HG03097 (cell line): Measurements from ENCODE around the gene FGF4.

ENCODE experiments used
- ATAC-seq: cut with Tn5 transposase; IDR thresholded peaks from one replicate; pipeline ENCODE4 v1.9.1; 2021; ENCODE audit not compliant: unreplicated experiment, low FRiP score

FGF4 gene

GRCh38 chr11:69808667-69809086 is 33.5 kb upstream of the FGF4 start:
- ATAC-seq = no peak

DNA sequence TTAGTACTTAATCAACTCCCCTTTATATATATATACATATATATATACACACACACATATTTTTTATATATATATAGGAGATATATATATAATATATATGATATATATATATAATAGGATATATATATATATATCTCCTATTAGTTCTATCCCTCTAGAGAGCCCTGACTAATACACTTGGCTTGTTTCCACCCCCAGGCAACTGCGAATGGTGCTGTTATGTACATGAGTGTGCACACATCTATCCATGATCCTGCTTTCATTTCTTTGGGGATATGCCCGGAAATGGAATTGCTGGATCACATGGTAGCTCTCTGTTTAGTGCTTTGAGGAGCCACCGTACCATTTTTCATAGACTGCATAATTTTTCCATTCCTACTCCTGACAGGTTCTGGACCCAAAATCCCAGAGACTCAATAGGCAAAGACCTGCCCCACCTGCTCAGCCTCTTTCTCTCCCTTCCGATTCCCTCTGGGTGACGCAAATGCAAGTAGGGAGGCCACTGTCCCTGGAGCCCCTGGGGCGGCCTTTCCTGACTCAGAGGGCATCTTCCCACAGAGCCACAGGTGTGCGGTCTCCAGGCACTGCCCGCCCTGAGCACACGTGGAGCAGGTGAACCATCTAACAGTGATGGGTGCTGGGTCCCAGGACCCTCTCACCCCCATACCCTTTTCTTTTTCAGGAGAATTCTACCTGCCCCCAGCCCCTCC is 32.1 kb upstream of the FGF4 start:
- ATAC-seq = no peak

DNA sequence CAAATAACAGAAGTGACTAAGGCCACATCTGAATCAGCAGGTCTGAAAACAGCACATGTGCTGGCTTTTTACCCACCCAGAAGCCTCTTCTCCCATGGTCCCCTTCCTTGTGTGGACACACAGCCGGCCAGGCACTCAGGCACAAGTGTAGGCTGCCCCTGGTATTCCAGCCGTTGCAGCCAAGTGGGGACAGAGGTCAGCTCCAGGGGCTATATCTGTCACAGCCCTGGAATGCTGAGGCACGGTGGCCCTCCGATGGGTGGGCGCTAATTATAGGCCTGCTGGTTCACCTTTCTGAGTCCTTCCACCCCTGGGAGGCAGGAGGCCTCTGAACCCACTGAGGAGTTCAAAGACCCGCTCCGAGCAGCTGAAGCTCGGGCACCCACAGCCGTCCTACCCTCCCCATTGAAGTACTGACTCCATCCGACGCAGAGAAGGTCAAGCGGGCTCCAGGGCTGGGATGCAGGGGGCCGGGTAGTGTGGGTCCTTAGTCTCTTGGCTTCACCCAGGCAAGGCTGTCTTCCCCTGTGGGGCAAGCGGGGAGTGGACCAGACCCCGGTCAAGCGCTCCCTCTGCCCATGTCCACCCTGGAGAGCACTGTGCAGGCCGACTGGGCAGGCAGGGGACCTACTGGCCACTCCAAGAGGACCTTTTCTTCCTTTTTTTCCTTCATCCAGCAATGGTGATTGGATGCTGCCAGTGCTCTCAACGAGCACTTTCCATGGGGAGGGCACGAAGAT is 29.8 kb upstream of the FGF4 start:
- ATAC-seq = no peak

DNA sequence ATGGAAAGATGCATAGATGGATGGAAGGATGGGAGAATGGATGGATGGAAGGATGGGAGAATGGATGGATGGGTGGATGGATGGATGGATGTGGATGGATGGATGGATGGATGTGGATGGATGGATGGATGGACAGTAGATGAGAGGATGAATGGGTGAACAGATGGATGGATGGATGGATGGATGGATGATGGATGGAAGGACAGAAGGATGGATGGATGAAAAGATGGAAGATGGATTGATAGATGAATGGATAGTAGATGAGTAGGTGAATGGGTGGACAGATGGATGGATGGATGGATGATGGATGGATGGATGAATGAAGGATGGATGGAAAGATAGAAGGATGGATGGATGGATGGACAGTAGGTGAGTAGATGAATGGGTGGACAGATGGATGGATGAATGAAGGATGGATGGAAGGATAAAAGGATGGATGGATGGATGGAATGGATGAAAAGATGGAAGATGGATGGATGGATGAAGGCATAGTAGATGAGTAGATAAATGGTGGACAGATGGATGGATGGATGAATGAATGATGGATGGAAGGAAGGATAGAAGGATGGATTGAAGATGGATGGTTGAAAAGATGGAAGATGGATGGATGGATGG is 28.6 kb upstream of the FGF4 start:
- no peak for ATAC-seq

GRCh38 chr11:69803022-69803421 is 27.9 kb upstream of the FGF4 start:
- no peak for ATAC-seq

DNA sequence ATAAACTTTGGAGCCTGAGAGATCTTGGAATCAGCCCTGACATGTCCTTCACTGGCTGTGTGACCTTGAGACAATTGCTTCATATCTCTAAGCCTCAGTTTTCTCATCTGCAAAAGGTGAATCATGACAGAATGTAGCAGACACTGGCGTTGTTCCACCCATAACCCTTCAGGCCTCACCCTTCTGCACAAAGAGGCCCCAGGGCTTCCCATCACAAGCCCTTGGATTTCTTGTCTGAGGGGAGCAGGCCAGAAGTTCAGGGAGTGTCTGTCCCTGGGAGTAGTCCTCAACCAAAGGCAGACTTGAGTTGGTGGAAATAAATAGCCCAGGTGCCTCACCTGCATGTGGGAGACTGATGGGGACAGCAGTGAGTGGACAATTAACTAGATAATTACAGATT is 27.4 kb upstream of the FGF4 start:
- ATAC-seq = no peak

DNA sequence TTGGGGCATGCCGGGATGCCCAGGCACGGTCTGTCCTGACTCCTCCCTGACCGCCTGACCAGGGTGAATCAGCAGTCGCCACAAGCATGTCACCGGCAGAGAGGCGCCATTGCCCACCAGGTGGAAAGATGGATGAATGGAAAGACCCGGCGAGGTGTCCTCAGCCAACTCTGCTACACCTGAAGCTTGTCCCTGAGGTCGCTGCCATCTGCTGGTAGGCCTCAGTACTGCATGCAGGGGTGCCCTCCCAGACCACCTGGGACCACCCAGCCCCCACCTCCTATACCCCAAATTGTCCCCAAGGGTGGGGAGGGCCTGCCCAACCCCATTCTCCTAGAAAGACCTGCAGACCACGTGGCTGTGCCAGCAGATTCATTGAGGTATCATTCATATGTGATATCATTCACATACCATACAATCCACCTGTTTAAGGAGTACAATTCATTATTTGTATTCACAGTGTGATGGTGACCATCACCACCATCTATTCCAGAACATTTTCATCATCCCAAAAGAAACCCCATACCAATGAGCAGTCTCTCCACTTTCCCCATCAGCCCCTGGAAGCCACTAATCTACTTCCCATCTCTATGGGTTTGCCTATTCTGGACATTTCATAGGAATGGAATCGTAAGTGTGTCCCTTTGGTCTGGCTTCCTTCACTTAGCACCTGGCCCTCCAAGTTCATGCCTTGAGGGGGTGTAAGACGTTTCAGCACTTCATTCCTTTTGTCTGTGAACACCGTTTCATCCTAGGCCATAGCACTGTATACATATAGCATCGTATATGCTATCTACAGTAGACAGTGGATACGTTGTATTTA is 26.6 kb upstream of the FGF4 start:
- no peak for ATAC-seq

DNA sequence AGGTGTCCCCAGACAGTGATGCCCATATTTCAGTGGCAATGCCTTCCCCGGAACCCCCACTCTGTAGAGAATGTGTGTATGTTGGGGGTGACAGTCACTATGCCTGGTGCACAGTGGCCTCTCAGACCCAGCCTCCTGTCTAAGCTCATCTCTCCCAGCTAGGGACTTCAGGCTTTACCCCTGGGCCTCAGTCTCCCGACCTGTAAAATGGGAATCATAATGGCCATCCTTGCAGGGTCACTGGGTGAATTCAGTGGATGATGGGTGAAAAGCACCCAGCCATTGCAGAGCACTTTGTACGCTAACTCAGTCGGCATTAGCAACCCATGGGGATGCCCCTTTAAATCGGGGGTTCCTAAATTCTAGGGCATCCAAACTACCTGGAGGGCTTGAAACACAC is 25.1 kb upstream of the FGF4 start:
- ATAC-seq = no peak

DNA sequence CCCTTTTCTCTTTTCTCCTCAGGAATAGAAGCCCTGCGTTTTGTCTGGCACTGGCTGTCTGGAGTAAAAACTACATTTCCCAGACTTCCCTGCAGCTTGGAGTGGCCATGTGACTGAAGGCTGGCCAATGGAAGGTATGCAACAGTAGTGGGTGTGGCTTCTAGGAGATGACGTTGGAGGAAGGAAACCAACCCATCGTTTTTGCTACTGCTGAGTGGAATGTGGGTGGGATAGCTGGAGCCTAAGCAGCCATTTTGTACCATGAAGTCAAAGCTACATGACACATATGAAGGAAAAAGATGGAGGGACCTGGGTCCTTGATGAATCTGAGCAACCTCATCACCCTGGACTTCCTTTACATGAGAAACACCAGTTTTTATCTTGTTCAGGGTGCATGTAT is 24.4 kb upstream of the FGF4 start:
- ATAC-seq = no peak

DNA sequence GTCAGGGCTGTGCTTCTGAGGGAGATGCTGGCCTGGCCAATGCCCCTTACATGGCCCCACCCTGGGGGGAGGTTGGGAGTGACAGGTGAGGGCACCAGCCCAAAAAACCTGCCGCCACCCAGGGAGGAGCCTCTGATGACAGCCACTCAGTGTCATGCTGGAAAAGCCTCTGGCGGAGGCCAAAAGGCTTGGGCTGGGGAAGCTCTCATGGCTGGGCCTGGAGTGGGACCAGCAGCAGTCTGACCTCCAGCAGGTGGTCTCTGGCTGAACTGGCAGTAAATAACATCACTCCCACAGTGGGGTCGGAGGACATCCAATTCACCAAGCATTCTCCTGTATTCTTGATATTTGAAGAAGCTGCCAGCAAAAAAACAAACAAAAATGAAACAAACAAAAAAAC is 24.0 kb upstream of the FGF4 start:
- ATAC-seq = no peak

GRCh38 chr11:69797737-69798528 is 22.8 kb upstream of the FGF4 start:
- no peak for ATAC-seq

- ATAC-seq = no peak
These were observed 22.0 kb upstream of the FGF4 start for GRCh38 chr11:69797156-69797555.

DNA sequence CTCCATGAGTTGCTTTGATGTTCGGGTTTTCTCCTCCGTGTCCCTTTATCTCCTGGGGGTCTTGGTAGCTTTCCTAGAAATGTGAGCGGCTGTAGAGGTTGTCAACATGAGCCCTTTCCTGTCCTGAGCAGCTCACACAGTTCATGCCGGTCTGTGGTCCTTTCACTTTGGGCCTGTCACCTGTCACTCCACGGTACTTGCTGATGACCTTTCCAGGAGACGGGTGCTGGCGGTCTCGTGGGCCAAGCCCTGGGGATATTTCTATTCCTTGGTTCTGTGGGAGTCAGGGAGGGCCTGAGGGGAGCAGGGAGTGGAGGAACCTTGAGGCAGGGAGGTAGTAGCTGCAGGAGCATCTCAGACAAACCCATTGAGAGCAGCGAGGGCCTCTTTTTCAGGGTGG is 20.9 kb upstream of the FGF4 start:
- no peak for ATAC-seq

GRCh38 chr11:69791276-69792180 is 16.4 kb upstream of the FGF4 start:
- no peak for ATAC-seq

GRCh38 chr11:69788956-69789355 is 13.8 kb upstream of the FGF4 start:
- ATAC-seq = no peak

- no peak for ATAC-seq
These were observed 12.8 kb upstream of the FGF4 start for GRCh38 chr11:69787906-69788305.

DNA sequence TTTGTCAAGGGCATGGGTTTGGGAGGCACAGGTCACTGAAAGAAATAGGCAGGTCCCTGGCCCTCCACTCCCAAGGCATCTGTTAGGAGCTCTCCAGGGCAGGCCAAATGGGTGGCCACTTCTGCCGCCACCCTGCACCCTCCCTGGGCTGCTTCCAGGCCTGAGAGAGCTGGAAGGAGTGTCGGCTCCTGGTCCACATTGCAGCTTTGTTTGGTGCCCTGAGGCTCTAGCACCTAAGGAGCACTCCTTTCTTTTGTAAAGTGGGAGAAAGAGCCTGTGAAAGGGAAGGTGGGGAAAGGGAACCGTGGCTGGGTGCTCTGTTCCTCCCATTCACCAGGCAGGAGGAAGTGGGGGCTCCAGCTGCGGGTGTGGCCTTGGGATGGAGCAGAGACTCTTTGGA is 12.3 kb upstream of the FGF4 start:
- no peak for ATAC-seq

DNA sequence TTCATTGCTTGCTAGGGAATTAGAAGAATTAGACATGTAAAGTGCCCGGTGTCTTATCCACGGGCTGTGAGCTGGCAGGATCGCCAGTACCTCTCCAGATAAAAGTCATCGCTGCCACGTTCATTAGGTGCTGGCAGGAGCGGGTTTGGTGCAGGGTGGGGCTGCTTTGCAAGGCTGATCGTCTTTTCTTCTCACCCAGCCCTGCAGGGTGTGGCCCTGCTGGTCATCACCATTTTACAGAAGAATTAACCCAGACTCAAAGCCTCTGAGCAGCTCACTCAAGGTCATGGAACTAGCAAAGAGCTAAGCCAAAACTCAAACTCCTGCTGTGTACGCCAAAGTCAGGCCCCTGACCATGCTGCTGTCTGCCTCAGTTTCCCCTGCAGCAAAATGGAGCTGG is 6.1 kb upstream of the FGF4 start:
- no peak for ATAC-seq

GRCh38 chr11:69778373-69778772 is 3.2 kb upstream of the FGF4 start:
- no peak for ATAC-seq
